SK-N-SH (cell line): ENCODE measurements around the gene RAE1.

Experiments
- CHD2 ChIP-seq: fragments of 150-350 bp; IDR thresholded peaks from 2 replicates; pipeline ENCODE4 v1.6.1; 2018; ENCODE audit warnings: low read length; ENCODE audit not compliant: partially characterized antibody
- CTCF ChIP-seq: fragments of 200-600 bp; sonication (generic); IDR thresholded peaks from 2 replicates; pipeline ENCODE4 v1.6.1; 2017; ENCODE audit warnings: antibody characterized with exemption, mild to moderate bottlenecking, moderate library complexity
- ELF1 ChIP-seq: IDR thresholded peaks from 2 replicates; pipeline ENCODE4 v1.4.0; 2012
- EP300 ChIP-seq, 2 experiments: IDR thresholded peaks; 2 replicates each; pipeline versions ENCODE4 v1.4.0 to v1.6.1; 2012; ENCODE audit warnings: borderline replicate concordance in 1 of 2, low read depth in 1 of 2, low read length in 1 of 2
- GABPA ChIP-seq: IDR thresholded peaks from 2 replicates; pipeline ENCODE4 v1.4.0; 2012; ENCODE audit warnings: low read depth, mild to moderate bottlenecking
- NRF1 ChIP-seq: IDR thresholded peaks from 2 replicates; pipeline ENCODE4 v1.6.1; 2012; ENCODE audit warnings: low read depth, mild to moderate bottlenecking, low read length
- RXRA ChIP-seq: IDR thresholded peaks from 2 replicates; pipeline ENCODE4 v1.4.0; 2012; ENCODE audit warnings: low read depth, mild to moderate bottlenecking, borderline replicate concordance
- SMC3 ChIP-seq: IDR thresholded peaks from 2 replicates; pipeline ENCODE4 v1.6.1; 2012; ENCODE audit warnings: low read depth, low read length, improper control_type of control experiment
- TAF1 ChIP-seq: IDR thresholded peaks from 2 replicates; pipeline ENCODE4 v1.6.1; 2012; ENCODE audit warnings: low read depth, mild to moderate bottlenecking, low read length, moderate library complexity, borderline replicate concordance
- USF1 ChIP-seq: IDR thresholded peaks from 2 replicates; pipeline ENCODE4 v1.4.0; 2012; ENCODE audit warnings: low read depth, borderline replicate concordance

- TF ChIP-seq CTCF (no peak), EP300 (IDR thresholded peaks at IDR 0.05; ENCODE audit: borderline replicate concordance in 1 of 2, low read depth in 1 of 2, low read length in 1 of 2) (no peak), SMC3 (no peak), USF1 (no peak), RXRA (no peak), TAF1 (no peak), NRF1 (no peak), GABPA (no peak), CHD2 (no peak), ELF1 (no peak)
Observed at GRCh38 chr20:57370316-57370715, 19.3 kb downstream of the RAE1 start.
